ENCODE data around the gene MAS1.

GRCh38 chr6:159914565-159914923 is 23.8 kb downstream of the MAS1 start:
- TF ChIP-seq CTCF (IDR thresholded peaks at IDR 0.05; ENCODE audit: low read depth, low read length, poor library complexity, severe bottlenecking) = no peak
- TF ChIP-seq EZH2phosphoT487 (IDR thresholded peaks at IDR 0.05; ENCODE audit: borderline replicate concordance, low read length) = no peak
